Muscle layer of duodenum (tissue), 2 donors: Measurements from ENCODE around the gene ITGAL.

Experiments
- H3K27ac ChIP-seq: one replicate; pipeline ENCODE4 v1.7.0; 2013; ENCODE audit warnings: mild to moderate bottlenecking, low read length
- H3K27me3 ChIP-seq: one replicate; pipeline ENCODE4 v1.7.0; 2013; ENCODE audit warnings: low read depth, mild to moderate bottlenecking, control low read depth, low read length
- H3K36me3 ChIP-seq, 2 donors: one replicate each; pipeline ENCODE4 v1.7.0; 2013; ENCODE audit warnings: low read length in 2 of 2, control low read depth in 1 of 2, mild to moderate bottlenecking in 1 of 2; ENCODE audit not compliant: insufficient read depth in 2 of 2, control insufficient read depth in 1 of 2
- H3K4me1 ChIP-seq, 2 donors: one replicate each; pipeline ENCODE4 v1.7.0; 2013; ENCODE audit warnings: low read length in 2 of 2, mild to moderate bottlenecking in 2 of 2, control low read depth in 1 of 2, moderate library complexity in 1 of 2; ENCODE audit not compliant: insufficient read depth in 2 of 2, control insufficient read depth in 1 of 2
- H3K4me3 ChIP-seq, 2 donors: one replicate each; pipeline ENCODE4 v1.7.0; 2013; ENCODE audit warnings: low read length in 2 of 2, low read depth in 1 of 2, mild to moderate bottlenecking in 1 of 2
- H3K9me3 ChIP-seq, 2 donors: one replicate each; pipeline ENCODE4 v1.7.0; 2013; ENCODE audit warnings: low read length in 2 of 2, control low read depth in 1 of 2, mild to moderate bottlenecking in 1 of 2; ENCODE audit not compliant: control insufficient read depth in 1 of 2
- donor health status: healthy.

ITGAL gene

GRCh38 chr16:30499284-30499683 lies 26.7 kb downstream of the ITGAL start:
- H3K36me3 ChIP-seq = no peaks in the 10 kb centered on the region
- H3K4me3 ChIP-seq = no peak overlapping the region
- H3K9me3 ChIP-seq = no peaks in the 10 kb centered on the region
- no peaks in the 10 kb centered on the region for H3K4me1 ChIP-seq
- H3K27me3 ChIP-seq = no peaks in the 10 kb centered on the region
- no peak overlapping the region for H3K27ac ChIP-seq

- Histone ChIP-seq H3K27ac (no peak overlapping the region), H3K27me3 (no peaks in the 10 kb centered on the region), H3K9me3 (no peaks in the 10 kb centered on the region), H3K4me1 (no peaks in the 10 kb centered on the region), H3K4me3 (no peak overlapping the region), H3K36me3 (no peaks in the 10 kb centered on the region)
These were observed 31.1 kb downstream of the ITGAL start for GRCh38 chr16:30503403-30504296.

- H3K4me1 ChIP-seq = no peaks in the 10 kb centered on the region
- no peak overlapping the region for H3K27ac ChIP-seq
- H3K9me3 ChIP-seq = no peaks in the 10 kb centered on the region
- peaks cover 0 to 6% of the 10 kb centered on the region in 2 donors for H3K36me3 ChIP-seq
- no peak overlapping the region for H3K4me3 ChIP-seq
- no peaks in the 10 kb centered on the region for H3K27me3 ChIP-seq
These were observed 36.7 kb downstream of the ITGAL start for GRCh38 chr16:30509081-30509765.

- Histone ChIP-seq H3K27me3 (no peaks in the 10 kb centered on the region), H3K27ac (no peak overlapping the region), H3K4me1 (no peaks in the 10 kb centered on the region), H3K9me3 (no peaks in the 10 kb centered on the region), H3K4me3 (no peak overlapping the region), H3K36me3 (peaks cover 0 to 6% of the 10 kb centered on the region in 2 donors)
These were observed 37.9 kb downstream of the ITGAL start for GRCh38 chr16:30510376-30510938.

- Histone ChIP-seq H3K4me3 (no peak overlapping the region), H3K9me3 (no peaks in the 10 kb centered on the region), H3K27ac (no peak overlapping the region), H3K4me1 (no peaks in the 10 kb centered on the region), H3K27me3 (no peaks in the 10 kb centered on the region), H3K36me3 (peaks cover 0 to 6% of the 10 kb centered on the region in 2 donors)
These were observed 39.0 kb downstream of the ITGAL start for GRCh38 chr16:30511509-30511908.

- Histone ChIP-seq H3K9me3 (no peaks in the 10 kb centered on the region), H3K4me3 (no peak overlapping the region), H3K4me1 (no peaks in the 10 kb centered on the region), H3K27ac (no peak overlapping the region), H3K36me3 (peaks cover 0 to 6% of the 10 kb centered on the region in 2 donors), H3K27me3 (no peaks in the 10 kb centered on the region)
These were observed 42.7 kb downstream of the ITGAL start for GRCh38 chr16:30515275-30515674.

GRCh38 chr16:30518552-30518951 lies 46.0 kb downstream of the ITGAL start:
- H3K4me3 ChIP-seq = no peak overlapping the region
- H3K27ac ChIP-seq = no peak overlapping the region
- H3K4me1 ChIP-seq = no peaks in the 10 kb centered on the region
- H3K9me3 ChIP-seq = no peaks in the 10 kb centered on the region
- H3K36me3 ChIP-seq = no peaks in the 10 kb centered on the region
- H3K27me3 ChIP-seq = no peaks in the 10 kb centered on the region

GRCh38 chr16:30519120-30520049 lies 46.8 kb downstream of the ITGAL start:
- Histone ChIP-seq H3K4me1 (peaks cover 0 to 5% of the 10 kb centered on the region in 2 donors), H3K27ac (no peak overlapping the region), H3K27me3 (no peaks in the 10 kb centered on the region), H3K4me3 (no peak overlapping the region), H3K36me3 (no peaks in the 10 kb centered on the region), H3K9me3 (no peaks in the 10 kb centered on the region)

- H3K4me3 ChIP-seq = no peak overlapping the region
- H3K36me3 ChIP-seq = peaks cover 0 to 9% of the 10 kb centered on the region in 2 donors
- H3K27me3 ChIP-seq = no peaks in the 10 kb centered on the region
- H3K27ac ChIP-seq = no peak overlapping the region
- H3K4me1 ChIP-seq = peaks cover 0 to 15% of the 10 kb centered on the region in 2 donors
- H3K9me3 ChIP-seq = no peaks in the 10 kb centered on the region
These were observed 48.9 kb downstream of the ITGAL start for GRCh38 chr16:30521476-30521872.

GRCh38 chr16:30521873-30522641 lies 49.5 kb downstream of the ITGAL start:
- H3K27ac ChIP-seq = no peak overlapping the region
- H3K9me3 ChIP-seq = no peaks in the 10 kb centered on the region
- peaks cover 0 to 9% of the 10 kb centered on the region in 2 donors for H3K36me3 ChIP-seq
- H3K27me3 ChIP-seq = no peaks in the 10 kb centered on the region
- H3K4me1 ChIP-seq = peaks cover 0 to 15% of the 10 kb centered on the region in 2 donors
- no peak overlapping the region for H3K4me3 ChIP-seq
